K562 (cell line): ENCODE measurements around the gene ZDHHC18. TPM values are rescaled to one million over a fixed set of nuclear protein-coding genes. Genes with fewer than 3 reads are reported as not detected.

Experiments used
- CCAR2 ChIP-seq: fragments of 200-400 bp; formaldehyde crosslinking; IDR thresholded peaks from 2 replicates; pipeline ENCODE4 v1.6.1; 2017; ENCODE audit warnings: mild to moderate bottlenecking, low read depth, low read length
- ELF1 ChIP-seq: fragments of 200-800 bp; sonication (Bioruptor generic); IDR thresholded peaks from 2 replicates; pipeline ENCODE4 v1.6.1; 2016; ENCODE audit warnings: missing genetic modification characterization, missing compliant biosample characterization
- GTF2E2 ChIP-seq: fragments of 200-800 bp; sonication (Bioruptor generic); IDR thresholded peaks from 2 replicates; pipeline ENCODE4 v1.6.1; 2016; ENCODE audit warnings: missing genetic modification characterization, missing compliant biosample characterization
- LCOR ChIP-seq: sonication (generic); formaldehyde crosslinking; IDR thresholded peaks from 2 replicates; pipeline ENCODE4 v1.8.0; 2022; ENCODE audit warnings: mild to moderate bottlenecking, missing genetic modification reagents
- MYBL2 ChIP-seq, 2 experiments: fragments of 450-650 bp in 1 of 2; sonication (generic) in 1 of 2; formaldehyde crosslinking in 1 of 2; IDR thresholded peaks; 2 replicates each; pipeline versions ENCODE4 v1.6.1 to v1.8.1; 2017 to 2022; ENCODE audit warnings: borderline replicate concordance in 1 of 2, inconsistent platforms in 1 of 2, low read depth in 1 of 2, mild to moderate bottlenecking in 1 of 2, missing genetic modification reagents in 1 of 2, moderate library complexity in 1 of 2
- NRF1 ChIP-seq, 2 experiments: fragments of 450-650 bp; IDR thresholded peaks in 1 of 2; conservative IDR thresholded peaks in 1 of 2; 2 replicates each; pipeline ENCODE4 v1.6.1; 2014; ENCODE audit warnings: mild to moderate bottlenecking in 2 of 2
- PTRF ChIP-seq: fragments of 450-650 bp; IDR thresholded peaks from 2 replicates; pipeline ENCODE4 v1.6.1; 2016; ENCODE audit warnings: mild to moderate bottlenecking, missing genetic modification characterization, missing compliant biosample characterization
- SNIP1 ChIP-seq: fragments of 450-650 bp; IDR thresholded peaks from 2 replicates; pipeline ENCODE4 v1.7.1; 2017; ENCODE audit warnings: low read depth, mild to moderate bottlenecking
- SRSF1 ChIP-seq: fragments of 200-400 bp; formaldehyde crosslinking; IDR thresholded peaks from 2 replicates; pipeline ENCODE4 v1.6.1; 2017; ENCODE audit warnings: mild to moderate bottlenecking, low read depth, low read length, moderate library complexity
- TBP ChIP-seq: optimal IDR thresholded peaks from 2 replicates; pipeline ENCODE3; 2011; ENCODE audit warnings: low read depth, low read length, improper control_type of control experiment
- THRAP3 ChIP-seq: fragments of 450-650 bp; IDR thresholded peaks from 2 replicates; pipeline ENCODE4 v1.6.1; 2016; ENCODE audit warnings: mild to moderate bottlenecking, inconsistent platforms, borderline replicate concordance
- ZNF212 ChIP-seq: fragments of 450-650 bp; formaldehyde crosslinking; IDR thresholded peaks from 2 replicates; pipeline ENCODE4 v1.4.0; 2020; ENCODE audit warnings: mild to moderate bottlenecking
- ZNF583 ChIP-seq: fragments of 250-450 bp; sonication (Bioruptor Pico); IDR thresholded peaks from 2 replicates; pipeline ENCODE4 v1.4.0; 2020
- polyA plus RNA-seq, 8 experiments: library from polyadenylated mRNA; depleted of rRNA in 4 of 8; stranded (reverse) in 5 of 8; unstranded in 3 of 8; fragments of >200 nt; fragmentation: Nextera tagmentation in 2 of 8; fragmentation: Illumina TruSeq in 1 of 8; extraction: Ambion mirVana in 2 of 8; extraction: Trizol in 1 of 8; gene quantifications; 2 replicates each; pipeline versions ENCODE4 v1.2.1 to v1.2.3, GENCODE V29; 2011 to 2014; ENCODE audit warnings: inconsistent platforms in 1 of 8, missing spikeins in 1 of 8
- total RNA-seq, 7 experiments: library from RNA; depleted of rRNA in 6 of 7; stranded (reverse); fragments of >200 nt in 6 of 7; fragmentation: Illumina TruSeq in 2 of 7; extraction: Trizol in 2 of 7; gene quantifications; 2 replicates each; pipeline versions ENCODE4 v1.2.1 to v1.2.3, GENCODE V29; 2011 to 2021; ENCODE audit warnings: low replicate concordance in 1 of 7
- TF ChIP-seq, protein P1 (sequence below): sonication (generic); formaldehyde crosslinking; IDR thresholded peaks from 2 replicates; pipeline ENCODE4 v1.8.0; 2023; ENCODE audit warnings: missing genetic modification reagents, mild to moderate bottlenecking, borderline replicate concordance
- TF ChIP-seq, protein P2 (sequence below): fragments of 250-450 bp; sonication (Bioruptor Pico); IDR thresholded peaks from 2 replicates; pipeline ENCODE4 v1.4.0; 2020; ENCODE audit warnings: borderline replicate concordance
- TF ChIP-seq, protein P3 (sequence below): conservative IDR thresholded peaks from 2 replicates; pipeline ENCODE4 v1.6.1; 2011; ENCODE audit warnings: low read depth, mild to moderate bottlenecking, low read length; ENCODE audit not compliant: control insufficient read depth
- TF ChIP-seq, protein P4 (sequence below), 2 experiments: IDR thresholded peaks; 2 replicates each; pipeline ENCODE4 v1.6.1; 2011; ENCODE audit warnings: borderline replicate concordance in 1 of 2, control low read depth in 1 of 2, low read depth in 1 of 2, low read length in 1 of 2, mild to moderate bottlenecking in 1 of 2, mixed read lengths in 1 of 2, moderate library complexity in 1 of 2; ENCODE audit not compliant: insufficient read depth in 1 of 2, insufficient read length in 1 of 2, poor library complexity in 1 of 2, severe bottlenecking in 1 of 2; ENCODE audit errors: extremely low read depth in 1 of 2

ZDHHC18 gene
- total and polyA plus RNA-seq, 9 of the 15 experiments (the other 6 are each of a cell fraction or from before 2014, with no cell fraction given) = 0.42 to 35.6 (median 15.8) TPM

DNA sequence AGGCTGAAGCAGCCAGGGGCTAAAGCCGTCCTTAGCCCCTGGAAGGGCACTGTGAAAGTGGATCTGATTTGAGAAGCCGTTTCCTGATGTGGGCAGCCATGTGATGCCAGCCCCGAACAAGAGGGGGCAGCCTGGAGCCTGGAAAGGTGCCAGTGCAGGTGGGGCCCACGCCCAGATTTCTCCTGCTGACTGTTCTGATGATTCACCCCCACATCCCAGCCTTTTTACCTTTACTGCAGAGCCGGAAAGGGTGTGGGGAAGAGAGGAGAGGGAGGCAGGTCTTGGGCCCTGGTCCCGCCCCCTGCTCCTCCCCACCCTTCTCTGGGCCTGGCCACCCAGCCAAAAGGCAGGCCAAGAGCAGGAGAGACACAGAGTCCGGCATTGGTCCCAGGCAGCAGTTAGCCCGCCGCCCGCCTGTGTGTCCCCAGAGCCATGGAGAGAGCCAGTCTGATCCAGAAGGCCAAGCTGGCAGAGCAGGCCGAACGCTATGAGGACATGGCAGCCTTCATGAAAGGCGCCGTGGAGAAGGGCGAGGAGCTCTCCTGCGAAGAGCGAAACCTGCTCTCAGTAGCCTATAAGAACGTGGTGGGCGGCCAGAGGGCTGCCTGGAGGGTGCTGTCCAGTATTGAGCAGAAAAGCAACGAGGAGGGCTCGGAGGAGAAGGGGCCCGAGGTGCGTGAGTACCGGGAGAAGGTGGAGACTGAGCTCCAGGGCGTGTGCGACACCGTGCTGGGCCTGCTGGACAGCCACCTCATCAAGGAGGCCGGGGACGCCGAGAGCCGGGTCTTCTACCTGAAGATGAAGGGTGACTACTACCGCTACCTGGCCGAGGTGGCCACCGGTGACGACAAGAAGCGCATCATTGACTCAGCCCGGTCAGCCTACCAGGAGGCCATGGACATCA, 36.5 kb downstream of the ZDHHC18 start, which contains the start of gene SFN (continued):
- TF ChIP-seq, protein P1, sequence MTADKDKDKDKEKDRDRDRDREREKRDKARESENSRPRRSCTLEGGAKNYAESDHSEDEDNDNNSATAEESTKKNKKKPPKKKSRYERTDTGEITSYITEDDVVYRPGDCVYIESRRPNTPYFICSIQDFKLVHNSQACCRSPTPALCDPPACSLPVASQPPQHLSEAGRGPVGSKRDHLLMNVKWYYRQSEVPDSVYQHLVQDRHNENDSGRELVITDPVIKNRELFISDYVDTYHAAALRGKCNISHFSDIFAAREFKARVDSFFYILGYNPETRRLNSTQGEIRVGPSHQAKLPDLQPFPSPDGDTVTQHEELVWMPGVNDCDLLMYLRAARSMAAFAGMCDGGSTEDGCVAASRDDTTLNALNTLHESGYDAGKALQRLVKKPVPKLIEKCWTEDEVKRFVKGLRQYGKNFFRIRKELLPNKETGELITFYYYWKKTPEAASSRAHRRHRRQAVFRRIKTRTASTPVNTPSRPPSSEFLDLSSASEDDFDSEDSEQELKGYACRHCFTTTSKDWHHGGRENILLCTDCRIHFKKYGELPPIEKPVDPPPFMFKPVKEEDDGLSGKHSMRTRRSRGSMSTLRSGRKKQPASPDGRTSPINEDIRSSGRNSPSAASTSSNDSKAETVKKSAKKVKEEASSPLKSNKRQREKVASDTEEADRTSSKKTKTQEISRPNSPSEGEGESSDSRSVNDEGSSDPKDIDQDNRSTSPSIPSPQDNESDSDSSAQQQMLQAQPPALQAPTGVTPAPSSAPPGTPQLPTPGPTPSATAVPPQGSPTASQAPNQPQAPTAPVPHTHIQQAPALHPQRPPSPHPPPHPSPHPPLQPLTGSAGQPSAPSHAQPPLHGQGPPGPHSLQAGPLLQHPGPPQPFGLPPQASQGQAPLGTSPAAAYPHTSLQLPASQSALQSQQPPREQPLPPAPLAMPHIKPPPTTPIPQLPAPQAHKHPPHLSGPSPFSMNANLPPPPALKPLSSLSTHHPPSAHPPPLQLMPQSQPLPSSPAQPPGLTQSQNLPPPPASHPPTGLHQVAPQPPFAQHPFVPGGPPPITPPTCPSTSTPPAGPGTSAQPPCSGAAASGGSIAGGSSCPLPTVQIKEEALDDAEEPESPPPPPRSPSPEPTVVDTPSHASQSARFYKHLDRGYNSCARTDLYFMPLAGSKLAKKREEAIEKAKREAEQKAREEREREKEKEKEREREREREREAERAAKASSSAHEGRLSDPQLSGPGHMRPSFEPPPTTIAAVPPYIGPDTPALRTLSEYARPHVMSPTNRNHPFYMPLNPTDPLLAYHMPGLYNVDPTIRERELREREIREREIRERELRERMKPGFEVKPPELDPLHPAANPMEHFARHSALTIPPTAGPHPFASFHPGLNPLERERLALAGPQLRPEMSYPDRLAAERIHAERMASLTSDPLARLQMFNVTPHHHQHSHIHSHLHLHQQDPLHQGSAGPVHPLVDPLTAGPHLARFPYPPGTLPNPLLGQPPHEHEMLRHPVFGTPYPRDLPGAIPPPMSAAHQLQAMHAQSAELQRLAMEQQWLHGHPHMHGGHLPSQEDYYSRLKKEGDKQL (CRISPR knock-in tag) = no peak
- TF ChIP-seq CCAR2 (no peak), LCOR (CRISPR knock-in tag) (0 out of 2 replicates have a peak, but pooled peaks have one; percentile 24), ZNF212 (CRISPR knock-in tag) (no peak), ELF1 (no peak), SNIP1 (no peak), GTF2E2 (tag) (no peak), NRF1 (conservative IDR thresholded peaks at IDR 0.05 in 1 of 2, IDR thresholded peaks at IDR 0.05 in 1 of 2) (no peak), THRAP3 (no peak), MYBL2 (IDR thresholded peaks at IDR 0.05; ENCODE audit: low read depth) (no peak), MYBL2 (CRISPR knock-in tag; IDR thresholded peaks at IDR 0.05; ENCODE audit: borderline replicate concordance) (no peak), ZNF583 (CRISPR knock-in tag) (no peak), TBP (no peak), SRSF1 (no peak), PTRF (tag) (no peak)
- TF ChIP-seq, protein P2, sequence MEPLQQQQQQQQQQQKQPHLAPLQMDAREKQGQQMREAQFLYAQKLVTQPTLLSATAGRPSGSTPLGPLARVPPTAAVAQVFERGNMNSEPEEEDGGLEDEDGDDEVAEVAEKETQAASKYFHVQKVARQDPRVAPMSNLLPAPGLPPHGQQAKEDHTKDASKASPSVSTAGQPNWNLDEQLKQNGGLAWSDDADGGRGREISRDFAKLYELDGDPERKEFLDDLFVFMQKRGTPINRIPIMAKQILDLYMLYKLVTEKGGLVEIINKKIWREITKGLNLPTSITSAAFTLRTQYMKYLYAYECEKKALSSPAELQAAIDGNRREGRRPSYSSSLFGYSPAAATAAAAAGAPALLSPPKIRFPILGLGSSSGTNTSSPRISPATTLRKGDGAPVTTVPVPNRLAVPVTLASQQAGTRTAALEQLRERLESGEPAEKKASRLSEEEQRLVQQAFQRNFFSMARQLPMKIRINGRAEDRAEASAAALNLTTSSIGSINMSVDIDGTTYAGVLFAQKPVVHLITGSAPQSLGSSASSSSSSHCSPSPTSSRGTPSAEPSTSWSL = no peak
- TF ChIP-seq, protein P3, sequence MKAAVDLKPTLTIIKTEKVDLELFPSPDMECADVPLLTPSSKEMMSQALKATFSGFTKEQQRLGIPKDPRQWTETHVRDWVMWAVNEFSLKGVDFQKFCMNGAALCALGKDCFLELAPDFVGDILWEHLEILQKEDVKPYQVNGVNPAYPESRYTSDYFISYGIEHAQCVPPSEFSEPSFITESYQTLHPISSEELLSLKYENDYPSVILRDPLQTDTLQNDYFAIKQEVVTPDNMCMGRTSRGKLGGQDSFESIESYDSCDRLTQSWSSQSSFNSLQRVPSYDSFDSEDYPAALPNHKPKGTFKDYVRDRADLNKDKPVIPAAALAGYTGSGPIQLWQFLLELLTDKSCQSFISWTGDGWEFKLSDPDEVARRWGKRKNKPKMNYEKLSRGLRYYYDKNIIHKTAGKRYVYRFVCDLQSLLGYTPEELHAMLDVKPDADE = no peak
- TF ChIP-seq, protein P4, sequence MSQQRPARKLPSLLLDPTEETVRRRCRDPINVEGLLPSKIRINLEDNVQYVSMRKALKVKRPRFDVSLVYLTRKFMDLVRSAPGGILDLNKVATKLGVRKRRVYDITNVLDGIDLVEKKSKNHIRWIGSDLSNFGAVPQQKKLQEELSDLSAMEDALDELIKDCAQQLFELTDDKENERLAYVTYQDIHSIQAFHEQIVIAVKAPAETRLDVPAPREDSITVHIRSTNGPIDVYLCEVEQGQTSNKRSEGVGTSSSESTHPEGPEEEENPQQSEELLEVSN (IDR thresholded peaks at IDR 0.05; ENCODE audit: borderline replicate concordance in 1 of 2, extremely low read depth in 1 of 2, insufficient read depth in 1 of 2, insufficient read length in 1 of 2, low read depth in 1 of 2, low read length in 1 of 2, poor library complexity in 1 of 2, severe bottlenecking in 1 of 2) = no peak
